H1 (cell line): ENCODE data around the gene SESN3.

Experiments
- BRCA1 ChIP-seq: IDR thresholded peaks from 2 replicates; pipeline ENCODE4 v1.6.1; 2012; ENCODE audit warnings: low read depth, low read length, improper control_type of control experiment
- CREB1 ChIP-seq: IDR thresholded peaks from 2 replicates; pipeline ENCODE4 v1.6.1; 2012; ENCODE audit warnings: inconsistent platforms
- CTCF ChIP-seq, 3 experiments: IDR thresholded peaks; 1 replicate in 2 of 3; 2 replicates in 1 of 3; pipeline versions ENCODE4 v1.5.1 to v1.6.1; 2011; ENCODE audit warnings: low read length in 3 of 3, mild to moderate bottlenecking in 3 of 3, inconsistent platforms in 2 of 3, low read depth in 1 of 3, moderate library complexity in 1 of 3; ENCODE audit not compliant: insufficient read depth in 1 of 3; ENCODE audit errors: control extremely low read depth in 1 of 3
- EP300 ChIP-seq, 2 experiments: IDR thresholded peaks; 1 replicate in 1 of 2; 2 replicates in 1 of 2; pipeline ENCODE4 v1.6.1; 2011 to 2012; ENCODE audit warnings: low read depth in 2 of 2, low read length in 2 of 2, mild to moderate bottlenecking in 2 of 2, borderline replicate concordance in 1 of 2, inconsistent platforms in 1 of 2, moderate library complexity in 1 of 2
- EZH2 ChIP-seq: fragments of 200-600 bp; sonication (generic); IDR thresholded peaks from 2 replicates; pipeline ENCODE4 v1.7.1; 2012; ENCODE audit warnings: low read depth, mild to moderate bottlenecking, moderate library complexity, low read length, inconsistent platforms; ENCODE audit not compliant: severe bottlenecking
- GTF2F1 ChIP-seq: IDR thresholded peaks from 2 replicates; pipeline ENCODE4 v1.6.1; 2012; ENCODE audit warnings: low read depth, low read length, improper control_type of control experiment, borderline replicate concordance
- POLR2A ChIP-seq, 2 experiments: IDR thresholded peaks; 1 replicate in 1 of 2; 2 replicates in 1 of 2; pipeline ENCODE4 v1.6.1; 2011; ENCODE audit warnings: low read depth in 2 of 2, low read length in 2 of 2, mild to moderate bottlenecking in 2 of 2; ENCODE audit errors: control extremely low read depth in 1 of 2
- POLR2AphosphoS5 ChIP-seq: IDR thresholded peaks from 2 replicates; pipeline ENCODE4 v1.6.1; 2011; ENCODE audit warnings: low read depth, low read length
- SRF ChIP-seq: IDR thresholded peaks from 2 replicates; pipeline ENCODE4 v1.6.1; 2011; ENCODE audit warnings: mild to moderate bottlenecking, low read depth, low read length, moderate library complexity
- TAF1 ChIP-seq: IDR thresholded peaks from 2 replicates; pipeline ENCODE4 v1.6.1; 2011; ENCODE audit warnings: mild to moderate bottlenecking, low read depth, low read length

- TF ChIP-seq GTF2F1 (no peak), TAF1 (no peak), SRF (no peak), BRCA1 (no peak), CTCF (IDR thresholded peaks at IDR 0.05; ENCODE audit: control extremely low read depth in 1 of 3, insufficient read depth in 1 of 3, low read depth in 1 of 3, low read length in 3 of 3) (no peak), POLR2AphosphoS5 (no peak), POLR2A (IDR thresholded peaks at IDR 0.05; ENCODE audit: control extremely low read depth in 1 of 2, low read depth in 2 of 2, low read length in 2 of 2) (0 out of 3 replicates have a peak, but pooled peaks of 1 of the 2 experiments have one; percentile 48), EZH2 (no peak), CREB1 (peak; percentile 86), EP300 (IDR thresholded peaks at IDR 0.05; ENCODE audit: borderline replicate concordance in 1 of 2, low read depth in 2 of 2, low read length in 2 of 2) (no peak)
These were observed 23.2 kb upstream of the SESN3 start for GRCh38 chr11:95254131-95254704.
